Progenitor cell of endocrine pancreas (in vitro differentiated cells): ENCODE results near the gene SEC31A. TPM values are rescaled to one million over a fixed set of nuclear protein-coding genes. Genes with fewer than 3 reads are reported as not detected.

ENCODE experiments used
- DNase-seq: peaks from one replicate; pipeline ENCODE4 v3.0.0; 2021; ENCODE audit warnings: low spot score; ENCODE audit not compliant: unreplicated experiment
- H3K27ac Mint-ChIP-seq: 2 replicates; pipeline ENCODE4 v1.8.0; 2021; ENCODE audit warnings: mild to moderate bottlenecking, moderate library complexity, mixed read lengths
- H3K27me3 Mint-ChIP-seq: 2 replicates; pipeline ENCODE4 v1.8.0; 2021; ENCODE audit warnings: mixed read lengths
- H3K36me3 Mint-ChIP-seq: 2 replicates; pipeline ENCODE4 v1.8.0; 2022; ENCODE audit warnings: mixed read lengths; ENCODE audit not compliant: insufficient read depth
- H3K4me1 Mint-ChIP-seq: 2 replicates; pipeline ENCODE4 v1.8.0; 2021; ENCODE audit warnings: low read depth, mixed read lengths
- H3K4me3 Mint-ChIP-seq: 2 replicates; pipeline ENCODE4 v1.8.0; 2021; ENCODE audit warnings: low read depth, mild to moderate bottlenecking, moderate library complexity, mixed read lengths
- H3K9me3 Mint-ChIP-seq: 2 replicates; pipeline ENCODE4 v1.8.0; 2021; ENCODE audit warnings: low read depth, mixed read lengths
- CTCF ChIP-seq: fragments of 200-600 bp; sonication (generic); IDR thresholded peaks from one replicate; pipeline ENCODE4 v1.5.0; 2021; ENCODE audit warnings: antibody characterized with exemption, mild to moderate bottlenecking; ENCODE audit not compliant: unreplicated experiment
- total RNA-seq: library from RNA; stranded (reverse); gene quantifications from 2 replicates; pipeline ENCODE4 v1.2.1, GENCODE V29; 2021

The SEC31A gene
- total RNA-seq, 1 donor from 2014 or later = 250 TPM

DNA sequence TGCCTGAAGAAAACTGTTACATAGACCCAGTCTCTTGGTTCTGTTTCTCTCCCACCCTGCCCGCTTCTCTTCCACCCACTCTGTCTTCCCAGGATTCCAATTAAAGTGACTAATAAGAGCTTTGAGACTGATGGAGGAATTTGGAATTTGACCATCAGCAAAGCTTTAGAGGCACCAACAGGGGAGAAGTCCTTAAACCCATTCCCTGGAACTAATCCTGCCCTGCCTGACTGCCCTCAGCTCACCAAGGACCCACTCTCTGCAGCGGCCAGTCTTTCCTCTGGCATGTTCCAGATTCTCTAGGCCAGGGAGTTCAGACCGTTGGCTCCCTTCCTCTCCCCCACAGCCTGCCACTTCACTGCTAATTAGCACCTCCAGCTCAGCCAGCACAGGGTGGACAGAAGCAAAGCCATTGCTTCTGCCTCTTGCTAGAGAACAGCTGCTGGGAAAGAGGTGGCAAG lies 116.2 kb downstream of the SEC31A start:
- no peak for DNase-seq
- no peak for TF ChIP-seq CTCF
- Mint-ChIP-seq H3K4me3 (no peak overlapping the region), H3K36me3 (no peaks in the 10 kb centered on the region), H3K4me1 (peaks cover 7% of the 10 kb centered on the region), H3K9me3 (peaks cover 3% of the 10 kb centered on the region), H3K27me3 (peaks cover 4% of the 10 kb centered on the region), H3K27ac (no peak overlapping the region)

GRCh38 chr4:82773057-82773456 lies 117.9 kb downstream of the SEC31A start:
- peaks cover 4% of the 10 kb centered on the region for H3K27me3 Mint-ChIP-seq
- TF ChIP-seq CTCF = no peak
- H3K27ac Mint-ChIP-seq = no peak overlapping the region
- H3K36me3 Mint-ChIP-seq = no peaks in the 10 kb centered on the region
- H3K9me3 Mint-ChIP-seq = peaks cover 3% of the 10 kb centered on the region
- no peak for DNase-seq
- H3K4me3 Mint-ChIP-seq = no peak overlapping the region
- peaks cover 7% of the 10 kb centered on the region for H3K4me1 Mint-ChIP-seq

DNA sequence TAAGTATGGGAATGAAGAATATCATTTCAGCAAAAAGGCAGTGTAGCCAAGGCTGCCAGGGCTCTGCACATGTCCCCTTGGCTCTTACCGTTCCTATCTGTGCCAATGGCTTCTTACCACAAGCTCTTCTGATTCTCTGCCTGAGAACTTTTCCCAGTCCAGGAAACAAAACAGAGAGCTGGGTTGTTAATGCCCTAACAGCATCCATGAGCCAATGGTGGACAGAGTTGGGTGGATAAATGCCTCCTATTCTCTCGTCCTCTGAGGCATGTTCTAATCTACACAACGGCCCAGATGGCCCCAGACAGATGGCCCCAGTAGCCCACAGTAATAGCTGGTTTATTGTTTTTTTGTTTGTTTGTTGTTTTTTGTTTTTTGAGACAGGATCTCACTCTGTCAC lies 120.3 kb downstream of the SEC31A start:
- H3K4me3 Mint-ChIP-seq = no peak overlapping the region
- no peak overlapping the region for H3K27ac Mint-ChIP-seq
- peaks cover 4% of the 10 kb centered on the region for H3K27me3 Mint-ChIP-seq
- H3K4me1 Mint-ChIP-seq = no peaks in the 10 kb centered on the region
- no peak for DNase-seq
- H3K9me3 Mint-ChIP-seq = peaks cover 9% of the 10 kb centered on the region
- no peak for TF ChIP-seq CTCF
- H3K36me3 Mint-ChIP-seq = peaks cover 9% of the 10 kb centered on the region

Other genes with a start within 250 kb of the SEC31A start
- gene SCD5, start 92.4 kb downstream of the SEC31A start, total RNA-seq = 14.6 and 15.7 TPM in 2 replicates
- 10.5 and 14.0 TPM in 2 replicates for gene THAP9, start 9.6 kb upstream of the SEC31A start, total RNA-seq
- 19.3 and 19.6 TPM in 2 replicates for gene LIN54, start 119.7 kb upstream of the SEC31A start, total RNA-seq
- 36.4 and 42.7 TPM in 2 replicates for gene COPS4, start 144.0 kb upstream of the SEC31A start, total RNA-seq
- 4.7 and 5.9 TPM in 2 replicates for gene PLAC8, start 223.6 kb upstream of the SEC31A start, total RNA-seq